D721Med (cell line): ENCODE data around the gene C4orf50.

Experiments used
- DNase-seq: peaks from one replicate; pipeline ENCODE4 v3.0.0; 2011; ENCODE audit warnings: low spot score; ENCODE audit not compliant: insufficient read length
- FAIRE-seq: peaks from 2 replicates; lab custom pipeline; 2011; peaks lifted over from hg19 to GRCh38; lab: Jason Lieb, UNC
- CTCF ChIP-seq: IDR thresholded peaks from 2 replicates; pipeline ENCODE4 v1.5.1; 2012; ENCODE audit warnings: mild to moderate bottlenecking, control low read depth; ENCODE audit not compliant: insufficient read depth; ENCODE audit errors: missing control alignments

The C4orf50 gene

GRCh38 chr4:5913454-5913853 lies 104.8 kb downstream of the C4orf50 start:
- no peak for TF ChIP-seq CTCF
- no peak for FAIRE-seq
- DNase-seq = no peak

GRCh38 chr4:5912614-5913019 lies 105.6 kb downstream of the C4orf50 start:
- no peak for TF ChIP-seq CTCF
- DNase-seq (no peak), FAIRE-seq (no peak)

GRCh38 chr4:5908876-5909427 lies 109.3 kb downstream of the C4orf50 start:
- no peak for FAIRE-seq
- no peak for TF ChIP-seq CTCF
- no peak for DNase-seq

GRCh38 chr4:5906191-5906590 lies 112.0 kb downstream of the C4orf50 start:
- TF ChIP-seq CTCF = no peak
- no peak for DNase-seq
- FAIRE-seq = no peak

GRCh38 chr4:5905714-5906113 lies 112.5 kb downstream of the C4orf50 start:
- FAIRE-seq (no peak), DNase-seq (no peak)
- no peak for TF ChIP-seq CTCF

- DNase-seq = no peak
- TF ChIP-seq CTCF = no peak
- no peak for FAIRE-seq
Measured at GRCh38 chr4:5900844-5901243, 117.4 kb downstream of the C4orf50 start.

GRCh38 chr4:5899881-5900280 lies 118.3 kb downstream of the C4orf50 start:
- TF ChIP-seq CTCF = no peak
- DNase-seq (no peak), FAIRE-seq (no peak)
